NCI-H2171 treated with DMSO at 0.1 percent for 48 hours (cell line): Measurements from ENCODE around the gene TOP3A.

Experiments used
- DNase-seq: peaks from one replicate; lab custom pipeline; 2025; lab: John Stamatoyannopoulos, UW

Gene TOP3A

GRCh38 chr17:18280249-18280648, 34.5 kb downstream of the TOP3A start:
- no peak for DNase-seq

- no peak for DNase-seq
Observed at GRCh38 chr17:18278867-18279266, 35.9 kb downstream of the TOP3A start.

- no peak for DNase-seq
Observed at GRCh38 chr17:18277076-18277475, 37.7 kb downstream of the TOP3A start.

GRCh38 chr17:18270046-18270931, 44.5 kb downstream of the TOP3A start:
- no peak for DNase-seq

- DNase-seq = peak; percentile 24
Observed at GRCh38 chr17:18267927-18268711, 46.7 kb downstream of the TOP3A start.

GRCh38 chr17:18267366-18267765, 47.4 kb downstream of the TOP3A start:
- no peak for DNase-seq

- DNase-seq = no peak
Observed at GRCh38 chr17:18263885-18264682, 50.7 kb downstream of the TOP3A start.

- no peak for DNase-seq
Observed at GRCh38 chr17:18262641-18263040, 52.2 kb downstream of the TOP3A start.

GRCh38 chr17:18262111-18262510, 52.7 kb downstream of the TOP3A start:
- no peak for DNase-seq

GRCh38 chr17:18261659-18262058, 53.1 kb downstream of the TOP3A start:
- DNase-seq = no peak

GRCh38 chr17:18261146-18261515, 53.7 kb downstream of the TOP3A start:
- peak; percentile 5 for DNase-seq

GRCh38 chr17:18260332-18261145, 54.3 kb downstream of the TOP3A start, which contains the start of gene MIEF2:
Gene MIEF2, plus strand, starts transcription at chr17:18260662. Its CDS starts 2,059 bp downstream, at chr17:18262721.
- DNase-seq = peak; percentile 97

- no peak for DNase-seq
Observed at GRCh38 chr17:18259621-18260331, 55.0 kb downstream of the TOP3A start.

- no peak for DNase-seq
Observed at GRCh38 chr17:18258356-18259038, 56.3 kb downstream of the TOP3A start, which contains the start of gene FLII. Gene FLII, minus strand, starts transcription at chr17:18258738. Its CDS starts 48 bp downstream, at chr17:18258690.

GRCh38 chr17:18257982-18258355, 56.8 kb downstream of the TOP3A start:
- peak; percentile 10 for DNase-seq

- DNase-seq = no peak
Observed at GRCh38 chr17:18257268-18257981, 57.4 kb downstream of the TOP3A start.

- no peak for DNase-seq
Observed at GRCh38 chr17:18256776-18257175, 58.0 kb downstream of the TOP3A start.

- no peak for DNase-seq
Observed at GRCh38 chr17:18256351-18256750, 58.4 kb downstream of the TOP3A start.
